Mucosa of stomach (tissue), 1 donor: Measurements from ENCODE around the gene FAM193A.
"Not testable (repeated sequence)": the region's sequence is repeated elsewhere in the genome, so short reads cannot be mapped to it uniquely, and the experiment has no call there.

Experiments
- H3K27me3 ChIP-seq: one replicate; pipeline ENCODE4 v1.7.0; 2013; ENCODE audit warnings: mild to moderate bottlenecking, low read length; ENCODE audit not compliant: control insufficient read depth, insufficient read depth
- H3K36me3 ChIP-seq: one replicate; pipeline ENCODE4 v1.7.0; 2013; ENCODE audit warnings: low read length; ENCODE audit not compliant: control insufficient read depth, insufficient read depth
- H3K4me1 ChIP-seq: one replicate; pipeline ENCODE4 v1.7.0; 2013; ENCODE audit warnings: mild to moderate bottlenecking, low read length; ENCODE audit not compliant: control insufficient read depth, insufficient read depth
- H3K4me3 ChIP-seq: one replicate; pipeline ENCODE4 v1.7.0; 2013; ENCODE audit warnings: low read length
- H3K9ac ChIP-seq: one replicate; pipeline ENCODE4 v1.7.0; 2013; ENCODE audit warnings: mild to moderate bottlenecking, low read length, moderate library complexity
- H3K9me3 ChIP-seq: one replicate; pipeline ENCODE4 v1.7.0; 2013; ENCODE audit warnings: mild to moderate bottlenecking, low read length, moderate library complexity; ENCODE audit not compliant: control insufficient read depth
- donor health status: Pancreatic carcinoma.

FAM193A gene

GRCh38 chr4:2503809-2504208 lies 32.6 kb upstream of the FAM193A start:
- Histone ChIP-seq H3K36me3 (peaks cover 16% of the 10 kb centered on the region), H3K4me3 (no peak overlapping the region), H3K4me1 (no peaks in the 10 kb centered on the region), H3K9ac (no peak overlapping the region), H3K9me3 (no peaks in the 10 kb centered on the region), H3K27me3 (no peaks in the 10 kb centered on the region)

GRCh38 chr4:2507259-2507658 lies 29.2 kb upstream of the FAM193A start:
- Histone ChIP-seq H3K36me3 (peaks cover 6% of the 10 kb centered on the region), H3K4me3 (no peak overlapping the region)

GRCh38 chr4:2507855-2508254 lies 28.6 kb upstream of the FAM193A start:
- no peaks in the 10 kb centered on the region for H3K4me1 ChIP-seq
- peaks cover 11% of the 10 kb centered on the region for H3K36me3 ChIP-seq
- no peaks in the 10 kb centered on the region for H3K9me3 ChIP-seq
- H3K9ac ChIP-seq: no peak overlapping the region
- H3K27me3 ChIP-seq: no peaks in the 10 kb centered on the region
- H3K4me3 ChIP-seq: no peak overlapping the region

More at GRCh38 chr4:2507259-2507658, 29.2 kb upstream of the FAM193A start:
- H3K4me1 ChIP-seq: no peaks in the 10 kb centered on the region
- no peak overlapping the region for H3K9ac ChIP-seq
- no peaks in the 10 kb centered on the region for H3K27me3 ChIP-seq
- no peaks in the 10 kb centered on the region for H3K9me3 ChIP-seq

DNA sequence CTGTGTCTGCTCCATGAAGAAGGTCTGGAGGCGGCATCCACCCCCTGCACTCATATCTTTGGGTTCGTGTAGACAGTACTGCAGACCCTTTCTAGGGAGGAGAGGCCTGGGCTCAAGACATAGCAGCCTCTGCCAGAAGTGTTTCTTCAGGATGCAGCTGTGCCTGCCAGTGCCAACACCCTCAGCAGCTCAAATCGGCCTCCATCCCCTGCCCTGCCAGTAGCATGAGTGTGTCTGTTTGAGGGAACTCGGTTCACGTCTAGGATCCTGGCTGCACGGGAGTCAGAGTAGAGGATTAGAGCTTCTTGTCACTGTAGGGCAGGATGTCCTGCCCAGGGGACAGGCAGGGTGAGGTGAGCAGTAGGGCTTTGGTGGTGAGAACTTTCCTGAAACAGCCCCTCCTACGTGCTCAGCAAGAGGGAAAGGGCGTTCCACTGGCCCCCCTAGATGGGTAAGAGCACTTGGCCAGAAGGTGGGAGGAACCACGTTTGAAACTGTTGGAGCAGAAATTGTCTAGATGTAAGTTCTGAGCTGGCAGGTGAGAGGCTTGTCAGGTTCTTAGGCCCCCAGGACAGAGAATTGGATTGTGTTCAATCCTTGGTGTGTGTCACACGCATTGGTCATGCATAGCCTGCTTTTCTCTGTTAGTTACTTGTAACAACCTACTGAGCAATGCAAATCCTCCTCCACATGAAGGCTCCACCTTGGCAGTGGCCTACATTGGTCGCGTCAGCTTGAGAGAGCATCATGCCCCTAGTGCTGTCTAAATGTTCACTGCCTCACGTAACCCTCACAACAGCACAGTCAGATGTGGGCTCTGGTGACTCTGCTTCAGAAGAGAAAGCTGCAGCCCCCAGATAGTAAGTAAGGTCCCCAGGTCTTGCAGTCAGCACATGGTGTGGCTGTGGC lies 25.8 kb upstream of the FAM193A start:
- no peak overlapping the region for H3K9ac ChIP-seq
- no peaks in the 10 kb centered on the region for H3K27me3 ChIP-seq
- no peak overlapping the region for H3K4me3 ChIP-seq
- H3K36me3 ChIP-seq: peaks cover 14% of the 10 kb centered on the region
- H3K9me3 ChIP-seq: no peaks in the 10 kb centered on the region
- H3K4me1 ChIP-seq: no peaks in the 10 kb centered on the region

GRCh38 chr4:2511645-2512131 lies 24.8 kb upstream of the FAM193A start:
- Histone ChIP-seq H3K9ac (no peak overlapping the region), H3K4me1 (no peaks in the 10 kb centered on the region), H3K27me3 (no peaks in the 10 kb centered on the region), H3K4me3 (no peak overlapping the region), H3K9me3 (no peaks in the 10 kb centered on the region), H3K36me3 (peaks cover 14% of the 10 kb centered on the region)

GRCh38 chr4:2512396-2513135 lies 23.9 kb upstream of the FAM193A start:
- Histone ChIP-seq H3K27me3 (no peaks in the 10 kb centered on the region), H3K4me3 (no peak overlapping the region), H3K9ac (no peak overlapping the region), H3K4me1 (no peaks in the 10 kb centered on the region), H3K36me3 (peaks cover 14% of the 10 kb centered on the region), H3K9me3 (no peaks in the 10 kb centered on the region)

- not testable (repeated sequence) for H3K4me1 ChIP-seq, H3K4me3 ChIP-seq, H3K27me3 ChIP-seq, H3K9ac ChIP-seq, H3K9me3 ChIP-seq
- H3K36me3 ChIP-seq: peaks cover 14% of the 10 kb centered on the region
Measured at GRCh38 chr4:2514193-2514592, 22.3 kb upstream of the FAM193A start.

GRCh38 chr4:2514944-2515343 lies 21.5 kb upstream of the FAM193A start:
- not testable (repeated sequence) for H3K4me1 ChIP-seq, H3K4me3 ChIP-seq, H3K9me3 ChIP-seq, H3K9ac ChIP-seq, H3K27me3 ChIP-seq
- H3K36me3 ChIP-seq: peaks cover 14% of the 10 kb centered on the region

- H3K4me1 ChIP-seq: no peaks in the 10 kb centered on the region
- H3K4me3 ChIP-seq: no peak overlapping the region
- peaks cover 8% of the 10 kb centered on the region for H3K36me3 ChIP-seq
- H3K9me3 ChIP-seq: no peaks in the 10 kb centered on the region
- no peaks in the 10 kb centered on the region for H3K27me3 ChIP-seq
- no peak overlapping the region for H3K9ac ChIP-seq
Measured at GRCh38 chr4:2515830-2516550, 20.5 kb upstream of the FAM193A start.

DNA sequence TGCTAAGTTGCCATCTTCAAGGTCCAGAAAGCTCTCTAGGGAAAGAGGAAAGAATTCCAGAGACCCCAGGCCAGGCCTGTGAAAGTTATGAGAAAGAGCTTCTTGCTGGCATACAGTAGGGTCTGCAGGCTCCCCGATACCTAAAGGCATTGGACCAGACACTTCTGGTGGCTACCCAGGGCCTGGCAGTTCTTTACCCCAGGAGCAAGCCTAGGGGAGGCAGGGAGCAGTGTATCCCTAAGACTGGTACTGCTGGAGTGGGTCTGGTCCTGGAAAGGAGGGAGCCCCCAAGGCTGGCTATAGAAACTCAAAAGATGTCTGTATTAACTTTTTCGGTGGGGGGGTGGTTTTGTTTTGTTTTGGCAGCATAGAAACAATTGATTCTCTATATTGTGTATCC lies 19.8 kb upstream of the FAM193A start:
- no peaks in the 10 kb centered on the region for H3K9me3 ChIP-seq
- H3K9ac ChIP-seq: no peak overlapping the region
- no peaks in the 10 kb centered on the region for H3K27me3 ChIP-seq
- peaks cover 8% of the 10 kb centered on the region for H3K36me3 ChIP-seq
- no peak overlapping the region for H3K4me3 ChIP-seq
- H3K4me1 ChIP-seq: no peaks in the 10 kb centered on the region

DNA sequence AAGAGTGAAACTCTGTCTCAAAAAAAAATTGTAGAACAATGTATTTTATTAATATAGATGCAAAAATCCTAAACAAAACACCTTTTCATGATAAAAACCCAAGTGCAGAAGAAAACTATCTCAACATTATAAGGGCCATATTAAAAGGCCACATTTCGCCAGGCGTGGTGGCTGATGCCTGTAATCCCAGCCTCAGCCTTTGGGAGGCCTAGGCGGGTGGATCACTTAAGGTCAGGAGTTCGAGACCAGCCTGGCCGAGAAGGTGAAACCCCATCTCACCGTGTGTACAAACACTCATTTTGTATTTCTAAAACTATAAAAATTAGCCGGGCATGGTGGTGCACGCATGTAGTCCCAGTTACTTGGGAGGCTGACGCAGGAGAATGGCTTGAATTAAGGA lies 9.9 kb upstream of the FAM193A start:
- Histone ChIP-seq H3K4me1 (no peaks in the 10 kb centered on the region), H3K27me3 (no peaks in the 10 kb centered on the region), H3K9ac (no peak overlapping the region), H3K9me3 (no peaks in the 10 kb centered on the region), H3K4me3 (no peak overlapping the region), H3K36me3 (no peaks in the 10 kb centered on the region)
